ENCODE data around the gene KDR. TPM values are rescaled to one million over a fixed set of nuclear protein-coding genes. Genes with fewer than 3 reads are reported as not detected.
A peak's percentile ranks its signal among the peaks of the same experiment; 100 is the strongest.

The KDR gene
- total and polyA plus RNA-seq, 12 donors: 9.3 to 45.7 (median 23.4) TPM

GRCh38 chr4:55158957-55159356, 33.6 kb upstream of the KDR start:
- 73 to 79% methylated on average over 3 of the region's 3 CpGs for WGBS, 2 donors
- no peaks in the 10 kb centered on the region for H3K36me3 ChIP-seq

GRCh38 chr4:55157559-55158277, 32.3 kb upstream of the KDR start:
- H3K4me3 ChIP-seq: peak overlapping the region in 7 of 10 donors; percentile 13 to 44 (median 33)
- 26 to 38% methylated on average over 45 of the region's 45 CpGs for WGBS, 2 donors

More at GRCh38 chr4:55158957-55159356, 33.6 kb upstream of the KDR start:
- TF ChIP-seq, protein P1, sequence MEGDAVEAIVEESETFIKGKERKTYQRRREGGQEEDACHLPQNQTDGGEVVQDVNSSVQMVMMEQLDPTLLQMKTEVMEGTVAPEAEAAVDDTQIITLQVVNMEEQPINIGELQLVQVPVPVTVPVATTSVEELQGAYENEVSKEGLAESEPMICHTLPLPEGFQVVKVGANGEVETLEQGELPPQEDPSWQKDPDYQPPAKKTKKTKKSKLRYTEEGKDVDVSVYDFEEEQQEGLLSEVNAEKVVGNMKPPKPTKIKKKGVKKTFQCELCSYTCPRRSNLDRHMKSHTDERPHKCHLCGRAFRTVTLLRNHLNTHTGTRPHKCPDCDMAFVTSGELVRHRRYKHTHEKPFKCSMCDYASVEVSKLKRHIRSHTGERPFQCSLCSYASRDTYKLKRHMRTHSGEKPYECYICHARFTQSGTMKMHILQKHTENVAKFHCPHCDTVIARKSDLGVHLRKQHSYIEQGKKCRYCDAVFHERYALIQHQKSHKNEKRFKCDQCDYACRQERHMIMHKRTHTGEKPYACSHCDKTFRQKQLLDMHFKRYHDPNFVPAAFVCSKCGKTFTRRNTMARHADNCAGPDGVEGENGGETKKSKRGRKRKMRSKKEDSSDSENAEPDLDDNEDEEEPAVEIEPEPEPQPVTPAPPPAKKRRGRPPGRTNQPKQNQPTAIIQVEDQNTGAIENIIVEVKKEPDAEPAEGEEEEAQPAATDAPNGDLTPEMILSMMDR (IDR thresholded peaks at IDR 0.05): no peak
- ATAC-seq (no peak), DNase-seq (no peak)
- Histone ChIP-seq H3K27me3 (peaks cover 0 to 39% (median 15%) of the 10 kb centered on the region in 7 donors), H3K9me3 (no peaks in the 10 kb centered on the region), H3K4me3 (no peak overlapping the region), H3K4me1 (peaks cover 0 to 10% (median 5%) of the 10 kb centered on the region in 9 donors), H3K27ac (no peak overlapping the region)
- intact Hi-C loops (cut with DNase I): no loop called here

DNA sequence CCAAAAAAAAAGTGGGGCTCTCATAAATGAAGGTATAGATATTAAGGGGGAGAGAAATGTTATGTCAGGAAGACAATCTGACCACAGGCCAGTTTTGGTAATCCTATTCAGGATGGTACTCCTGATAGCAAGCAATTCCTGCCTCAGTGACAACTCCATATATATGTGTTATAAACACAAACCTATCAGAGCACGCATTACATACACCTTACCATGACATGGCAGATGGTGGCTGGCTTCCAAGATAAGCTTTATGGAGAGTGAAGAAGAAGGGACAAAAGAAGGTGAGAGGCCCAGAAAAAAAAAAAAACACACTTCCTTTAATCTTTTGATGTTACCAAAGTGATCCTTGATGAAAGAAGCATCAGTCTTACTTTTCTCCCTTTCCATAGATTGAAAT, 29.5 kb upstream of the KDR start:
- TF ChIP-seq, protein P1 (IDR thresholded peaks at IDR 0.05): no peak
- intact Hi-C loops (cut with DNase I): no loop called here
- no peaks in the 10 kb centered on the region for H3K36me3 ChIP-seq
- H3K4me1 ChIP-seq: peaks cover 0 to 8% (median 3%) of the 10 kb centered on the region in 9 donors
- ATAC-seq (no peak), DNase-seq (no peak)
- peaks cover 0 to 7% (median 0%) of the 10 kb centered on the region in 11 donors for H3K9me3 ChIP-seq
- H3K27ac ChIP-seq: no peak overlapping the region
- WGBS, 2 donors: 96 to 100% methylated on average over 1 of the region's 1 CpG
- H3K4me3 ChIP-seq: no peak overlapping the region
- H3K27me3 ChIP-seq: peaks cover 0 to 35% (median 15%) of the 10 kb centered on the region in 7 donors

More at GRCh38 chr4:55157559-55158277, 32.3 kb upstream of the KDR start:
- Histone ChIP-seq H3K36me3 (no peaks in the 10 kb centered on the region), H3K4me1 (peaks cover 0 to 10% (median 5%) of the 10 kb centered on the region in 9 donors), H3K9me3 (peaks cover 0 to 7% (median 0%) of the 10 kb centered on the region in 11 donors), H3K27ac (no peak overlapping the region), H3K27me3 (peaks cover 0 to 39% (median 15%) of the 10 kb centered on the region in 7 donors)
- TF ChIP-seq, protein P1 (IDR thresholded peaks at IDR 0.05): no peak
- intact Hi-C loops (cut with DNase I): no loop called here
- DNase-seq (no peak), ATAC-seq (peak in 1 of 8 donors; percentile 49)

DNA sequence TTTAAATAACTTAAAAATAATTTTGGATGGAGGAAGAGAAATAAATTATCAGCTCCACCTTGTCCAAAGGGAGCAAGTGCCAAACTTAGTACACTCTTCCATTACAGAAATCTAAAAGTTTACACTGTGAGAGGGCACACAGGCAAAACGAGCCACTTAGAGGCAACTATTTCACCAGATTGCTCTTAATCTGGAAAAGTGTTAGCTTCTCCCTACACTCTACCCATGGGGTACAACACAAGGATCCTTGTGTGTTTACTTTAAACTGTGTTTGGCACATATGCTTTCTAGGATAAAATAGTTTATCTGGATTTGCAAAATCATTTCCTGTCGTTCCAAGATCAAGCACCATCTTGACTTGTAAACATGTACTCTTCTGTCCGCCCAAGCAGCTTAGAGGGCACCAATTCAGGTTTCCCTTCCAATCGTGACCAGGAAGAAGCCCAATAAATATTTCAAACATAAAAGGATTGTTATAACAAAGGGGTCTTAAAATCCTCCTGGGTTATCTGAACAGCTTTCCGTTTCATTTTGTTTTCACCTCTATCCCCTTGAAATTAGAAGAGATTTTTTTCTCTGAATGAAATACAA, 29.0 kb upstream of the KDR start:
- WGBS, 2 donors: 64 to 66% methylated on average over 5 of the region's 5 CpGs
- intact Hi-C loops (cut with DNase I): no loop called here
- Histone ChIP-seq H3K4me1 (peaks cover 0 to 6% (median 0%) of the 10 kb centered on the region in 9 donors), H3K27me3 (peaks cover 0 to 35% (median 15%) of the 10 kb centered on the region in 7 donors), H3K4me3 (no peak overlapping the region), H3K9me3 (peaks cover 0 to 7% (median 0%) of the 10 kb centered on the region in 11 donors), H3K36me3 (no peaks in the 10 kb centered on the region), H3K27ac (no peak overlapping the region)
- no peak for DNase-seq
- TF ChIP-seq, protein P1 (IDR thresholded peaks at IDR 0.05): no peak
- no peak for ATAC-seq

Data from heart right ventricle (tissue), 16 donors.